Measurements from ENCODE around the gene CHML.

DNA sequence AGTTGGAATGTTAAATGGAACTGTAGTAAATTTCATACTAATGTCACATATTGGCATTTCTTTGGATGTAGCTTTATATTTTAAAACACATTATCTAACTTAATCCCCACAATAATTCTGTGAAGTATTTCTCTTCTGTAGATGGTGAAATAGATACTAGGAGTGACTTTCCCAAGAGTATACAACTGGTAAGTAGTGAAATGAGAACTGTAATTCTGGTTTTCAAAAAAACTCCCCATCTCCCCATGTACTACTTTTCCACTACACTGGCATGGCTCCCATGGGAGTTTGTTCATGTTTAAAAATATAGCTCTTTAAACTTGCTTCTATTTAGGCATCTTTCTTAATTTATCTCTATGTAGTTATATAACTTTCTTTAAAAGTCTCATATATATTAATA is 10.2 kb downstream of the CHML start:
- no peak for TF ChIP-seq EZH2 (IDR thresholded peaks at IDR 0.05)
- no peak for TF ChIP-seq POLR2AphosphoS5 (IDR thresholded peaks at IDR 0.05; ENCODE audit: borderline replicate concordance, low read depth, low read length)

Data from SK-N-MC (cell line).